H4 (cell line): ENCODE results near the gene CHST8. TPM values are rescaled to one million over a fixed set of nuclear protein-coding genes. Genes with fewer than 3 reads are reported as not detected.
"Not testable (repeated sequence)": the region's sequence is repeated elsewhere in the genome, so short reads cannot be mapped to it uniquely, and the experiment has no call there.

Source experiments
- DNase-seq: peaks from one replicate; pipeline ENCODE4 v3.0.0-alpha.2; 2015; ENCODE audit warnings: low spot score
- total RNA-seq: library from RNA; depleted of rRNA; stranded (reverse); fragments of >200 nt; shearing (Covaris generic); gene quantifications from 2 replicates; pipeline ENCODE4 v1.2.3, GENCODE V29; 2014

Gene CHST8
- total RNA-seq, 1 experiment from 2014 or later, result 6.8 TPM

DNA sequence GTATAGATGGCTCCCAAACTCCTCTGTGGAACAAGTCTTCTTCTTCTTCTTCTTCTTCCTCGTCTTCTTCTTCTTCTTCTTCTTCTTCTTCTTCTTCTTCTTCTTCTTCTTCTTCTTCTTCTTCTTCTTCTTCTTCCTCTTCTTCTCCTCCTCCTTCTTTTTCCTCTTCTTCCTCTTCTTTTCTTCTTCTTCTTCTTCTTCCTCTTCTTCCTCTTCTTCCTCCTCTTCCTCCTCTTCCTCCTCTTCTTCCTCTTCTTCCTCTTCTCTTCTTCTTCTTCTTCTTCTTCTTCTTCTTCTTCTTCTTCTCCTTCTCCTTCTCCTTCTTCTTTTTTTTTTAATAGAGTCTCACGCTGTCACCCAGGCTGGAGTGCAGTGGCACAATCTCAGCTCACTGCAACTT lies 3.4 kb upstream of the CHST8 start:
- DNase-seq, result not testable (repeated sequence)

DNA sequence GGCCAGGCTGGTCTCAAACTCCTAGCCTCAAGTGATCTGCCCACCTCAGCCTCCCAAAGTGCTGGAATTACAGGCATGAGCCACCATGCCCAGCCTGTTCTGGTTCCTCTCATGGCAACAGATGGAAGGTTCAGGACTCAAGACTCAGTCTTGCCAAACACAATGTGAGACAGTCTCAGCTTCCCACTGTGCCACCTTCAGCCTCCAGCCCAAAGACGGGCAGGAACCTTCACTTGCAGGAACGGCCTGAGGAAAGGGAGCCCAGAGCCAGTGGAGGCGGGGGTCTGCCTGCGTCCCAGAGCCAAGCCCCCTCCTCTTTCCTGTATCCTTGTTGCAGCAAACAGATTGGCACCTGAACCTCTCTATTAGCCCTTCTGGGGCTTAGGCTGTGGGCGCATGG lies 2.9 kb upstream of the CHST8 start:
- DNase-seq, result no peak

DNA sequence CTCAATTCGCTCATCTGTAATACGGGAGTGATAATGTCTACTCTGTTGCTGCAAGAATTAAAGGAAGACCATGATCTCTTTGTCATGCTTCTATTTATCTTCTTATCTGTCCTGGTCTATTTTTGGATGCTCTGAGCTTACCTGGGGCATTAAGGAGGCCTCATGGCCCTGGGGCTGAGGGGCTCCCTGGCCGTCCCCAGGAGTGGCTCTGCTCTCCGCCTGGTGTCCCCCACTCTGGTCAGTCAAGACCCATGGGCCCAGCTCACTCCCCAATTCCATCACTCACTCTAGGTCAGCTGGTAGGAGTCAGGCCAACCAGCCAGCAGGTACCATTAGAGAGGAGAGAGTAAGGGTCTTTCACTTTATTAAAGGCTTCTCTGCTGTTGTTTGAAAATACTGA lies 1.1 kb upstream of the CHST8 start:
- DNase-seq, result no peak

DNA sequence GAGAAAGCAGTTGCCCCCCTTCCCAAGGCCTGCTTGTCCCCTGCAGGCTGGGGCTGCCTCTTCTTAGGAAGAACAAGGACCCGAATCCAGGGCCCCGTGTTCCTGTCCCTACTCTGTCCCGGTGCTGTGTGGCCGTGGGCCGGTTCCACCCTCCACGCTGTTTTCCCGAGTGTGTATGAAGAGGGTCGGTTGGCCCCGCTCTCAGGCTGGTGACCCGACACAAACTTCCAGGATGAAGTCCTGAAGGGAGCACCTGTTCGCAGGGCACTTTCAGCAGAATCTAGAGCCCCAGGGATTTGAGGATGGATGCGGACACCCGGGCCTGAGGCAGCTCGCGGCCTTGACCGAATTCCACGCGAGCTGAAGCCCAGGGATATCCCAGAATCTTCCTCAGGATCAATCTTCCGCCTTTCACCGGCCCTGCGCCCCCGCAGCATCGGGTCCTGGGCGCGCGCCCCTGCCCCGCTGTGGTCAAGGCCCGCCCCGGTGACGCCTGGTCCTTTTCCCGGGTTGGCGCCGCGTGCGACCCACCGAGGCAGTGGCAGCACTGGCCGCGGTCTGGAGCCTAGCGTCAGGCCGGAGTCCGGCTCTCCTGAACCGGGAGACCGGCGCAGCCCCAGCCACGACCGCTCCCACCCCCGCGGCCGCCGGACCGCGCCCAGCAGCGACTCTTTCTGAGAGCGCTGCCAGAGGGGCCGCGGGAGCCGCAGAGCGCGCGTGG lies 528 bp upstream of the CHST8 start:
- no peak for DNase-seq

GRCh38 chr19:33622505-33622808 lies 704 bp downstream of the CHST8 start:
- no peak for DNase-seq

DNA sequence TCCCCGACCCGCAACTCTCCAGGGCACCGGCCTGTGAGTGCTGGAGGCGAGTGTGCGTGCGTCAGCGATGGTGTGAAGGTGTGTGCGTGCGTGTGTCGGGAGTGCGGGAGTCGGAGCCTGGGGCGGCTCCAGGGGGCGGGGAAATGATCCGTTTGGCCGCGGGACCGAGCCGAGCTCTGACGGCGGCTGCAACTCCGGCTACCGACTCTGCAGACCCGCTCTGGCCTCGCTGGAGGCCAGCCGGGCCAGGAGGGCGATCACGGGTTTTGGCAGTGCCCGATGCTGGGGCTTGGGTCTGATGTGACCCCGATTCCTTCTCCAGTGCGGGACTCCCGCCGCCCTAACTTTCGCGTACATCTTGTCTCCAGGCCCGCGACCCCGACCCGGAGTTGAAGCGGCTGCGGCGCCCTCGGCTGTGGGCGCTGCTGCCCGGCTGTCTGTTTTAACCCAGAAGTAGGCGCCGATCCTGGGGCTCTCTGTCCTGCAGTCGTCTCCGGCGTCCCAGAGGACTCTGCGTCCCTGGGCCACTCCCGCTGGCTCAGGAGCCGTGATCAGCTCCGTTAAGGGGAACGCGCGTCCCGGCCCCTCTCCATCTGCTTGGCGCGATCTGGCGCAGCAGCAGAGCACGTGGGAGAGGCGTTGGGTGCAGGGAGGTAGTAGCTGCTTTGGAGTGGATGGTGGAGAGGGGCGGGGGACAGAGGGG lies 1.2 kb downstream of the CHST8 start:
- no peak for DNase-seq

- DNase-seq, result no peak
Measured at GRCh38 chr19:33624586-33624985, 2.8 kb downstream of the CHST8 start.

- no peak for DNase-seq
Measured at GRCh38 chr19:33627526-33627925, 5.8 kb downstream of the CHST8 start.

GRCh38 chr19:33627962-33628839 lies 6.4 kb downstream of the CHST8 start:
- no peak for DNase-seq

DNA sequence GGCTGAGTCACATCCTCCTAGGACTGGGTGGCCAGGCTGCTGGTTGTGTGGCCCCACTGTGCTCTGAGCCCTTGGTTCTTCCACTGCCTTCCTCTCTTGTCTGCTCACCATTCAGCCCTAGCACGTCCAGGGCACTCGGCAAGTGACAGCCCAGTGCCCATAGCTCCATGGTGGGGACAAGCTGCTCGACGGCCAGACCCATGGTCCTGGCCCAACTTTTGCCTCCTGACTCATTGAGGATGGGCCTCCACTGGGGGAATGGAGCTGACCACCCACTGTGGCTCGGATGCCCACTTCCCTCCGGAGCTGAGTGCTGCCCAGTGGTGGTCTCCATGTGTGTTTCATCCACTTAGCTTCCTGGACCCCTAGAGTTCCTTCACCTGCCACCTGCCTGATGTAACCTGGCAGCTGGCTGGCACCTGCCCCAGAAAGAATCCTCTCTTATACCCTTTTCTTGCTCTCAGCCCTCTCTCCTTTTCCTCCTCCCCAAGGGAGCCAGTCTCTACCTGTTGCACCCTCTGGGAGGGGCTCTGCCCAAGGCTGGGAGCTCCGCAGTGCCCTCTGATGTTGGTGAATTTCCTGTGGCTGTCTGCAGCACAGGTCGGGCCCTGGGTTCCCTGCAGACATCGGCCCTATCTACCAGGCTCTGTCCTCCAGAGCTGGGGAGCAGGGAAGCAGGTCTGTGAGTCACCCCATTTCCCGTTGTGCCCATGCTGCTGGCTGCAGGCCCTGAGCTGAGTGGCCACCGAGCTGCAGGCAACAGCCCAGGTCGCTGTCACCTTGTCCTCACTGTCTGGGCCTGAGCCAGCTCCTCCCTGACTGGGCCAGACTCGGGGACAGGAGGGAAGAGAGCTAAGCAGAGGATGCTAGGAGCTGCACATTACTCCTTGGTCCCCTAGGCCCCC lies 7.4 kb downstream of the CHST8 start:
- no peak for DNase-seq

DNA sequence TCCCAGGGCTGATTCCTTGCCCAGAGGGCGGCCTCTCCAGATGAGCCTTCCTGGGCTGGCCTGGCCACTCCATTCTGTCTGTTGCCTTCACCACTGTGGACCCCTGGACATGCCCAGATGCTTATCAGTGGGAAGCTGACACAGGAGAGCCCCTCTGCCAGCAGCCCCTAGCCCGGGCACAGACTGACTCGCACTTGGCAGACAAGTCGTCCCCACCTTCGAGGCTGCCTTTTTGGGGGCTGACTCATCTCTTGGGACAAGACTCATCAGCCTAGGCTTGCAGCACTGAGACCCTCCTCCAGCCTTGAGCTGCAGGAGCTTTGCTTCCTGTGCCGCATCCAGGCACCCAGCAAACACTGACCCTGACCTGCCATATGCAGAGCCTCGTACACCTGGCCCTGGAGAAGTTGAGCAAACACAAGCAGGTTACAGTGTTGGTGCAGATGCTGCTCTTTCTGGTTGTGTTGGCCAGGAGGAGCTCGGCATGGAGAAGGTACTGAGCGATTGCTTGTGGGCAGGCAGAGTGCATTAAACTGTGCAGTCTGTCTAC lies 8.1 kb downstream of the CHST8 start:
- DNase-seq, result no peak

DNA sequence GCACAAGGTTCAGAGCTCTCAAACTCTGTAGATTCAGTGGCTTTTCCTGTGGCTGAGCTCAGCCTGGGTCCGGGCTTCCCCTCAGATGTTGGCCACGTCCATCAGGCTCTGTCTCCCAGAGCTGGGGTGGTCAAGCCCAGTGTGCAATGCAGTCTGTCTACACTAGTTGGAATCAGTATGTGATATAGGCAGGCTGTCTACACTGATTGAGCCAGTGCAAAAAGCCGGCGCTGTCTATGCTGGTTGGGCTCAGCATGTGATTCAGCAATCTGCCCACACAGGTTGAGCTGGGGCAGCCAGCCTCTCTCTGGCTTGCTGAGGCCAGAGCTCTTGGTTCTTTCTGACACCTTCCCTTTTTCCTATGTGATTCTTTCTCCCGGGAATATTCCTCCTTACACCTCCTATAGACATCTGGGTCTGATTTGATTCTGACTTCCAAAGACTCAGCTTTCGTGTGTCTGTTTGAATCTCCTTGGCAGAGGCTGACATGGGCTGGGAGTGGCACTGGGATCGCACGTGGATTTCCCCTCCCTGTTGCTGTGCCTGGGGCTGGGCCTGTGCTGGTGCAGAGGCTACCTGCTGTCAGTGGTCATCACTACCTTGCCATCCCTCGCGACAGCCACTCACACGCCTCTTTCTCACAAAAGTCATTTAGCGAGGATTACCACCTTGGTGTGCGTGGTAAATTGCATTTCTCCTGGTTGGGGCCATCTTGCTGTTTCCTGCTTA lies 9.3 kb downstream of the CHST8 start:
- no peak for DNase-seq

DNA sequence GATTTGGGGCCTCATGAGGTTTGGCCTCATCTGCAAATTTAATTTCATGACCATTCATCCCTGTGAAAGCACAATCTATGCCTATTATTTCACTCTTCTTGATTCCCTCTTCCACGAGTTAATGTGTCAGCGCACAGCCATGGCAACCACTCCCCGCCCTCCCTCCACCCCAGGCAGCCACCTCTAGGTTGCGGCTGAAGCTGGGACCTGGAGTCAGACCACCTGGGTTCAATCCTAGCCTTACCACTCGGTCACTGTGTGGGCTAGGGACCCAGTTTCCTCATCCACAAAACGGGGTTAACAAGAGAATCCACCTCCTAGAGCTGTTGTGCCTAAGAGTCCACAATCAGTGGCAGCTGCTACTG lies 9.8 kb downstream of the CHST8 start:
- no peak for DNase-seq

GRCh38 chr19:33634361-33635091 lies 12.8 kb downstream of the CHST8 start:
- no peak for DNase-seq

GRCh38 chr19:33638167-33639034 lies 16.6 kb downstream of the CHST8 start:
- no peak for DNase-seq

DNA sequence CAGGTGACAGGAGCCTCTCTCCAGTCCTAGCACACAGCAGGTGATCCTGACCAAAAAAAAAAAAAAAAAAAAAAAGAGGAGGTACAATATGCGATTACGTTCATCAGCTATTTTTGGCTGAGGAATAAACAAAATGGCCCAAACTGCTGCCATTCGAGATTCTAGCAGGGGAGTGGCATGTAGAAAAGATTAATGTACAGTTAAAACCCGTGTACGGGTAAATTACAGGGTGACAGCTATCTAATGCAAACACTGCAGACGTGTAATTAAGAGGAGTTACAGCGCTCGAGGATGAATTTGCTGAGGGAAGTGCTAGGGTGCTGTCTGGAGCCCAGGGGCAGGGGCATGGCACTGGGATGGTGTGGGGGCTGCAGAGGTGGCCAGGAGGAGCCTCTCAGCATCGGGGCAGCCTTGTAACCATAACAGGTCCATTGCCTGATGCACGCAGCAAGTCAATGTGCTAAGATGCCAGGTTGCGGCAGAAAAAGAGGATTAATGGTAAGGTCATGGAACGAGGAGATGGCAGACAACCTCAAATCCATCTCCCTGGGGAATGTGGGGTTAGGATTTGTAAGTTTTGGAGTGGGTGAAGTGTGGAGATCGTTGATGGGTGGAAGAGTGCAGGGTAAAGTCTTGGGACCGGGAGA lies 17.4 kb downstream of the CHST8 start:
- no peak for DNase-seq

GRCh38 chr19:33640773-33641172 lies 19.0 kb downstream of the CHST8 start:
- no peak for DNase-seq

DNA sequence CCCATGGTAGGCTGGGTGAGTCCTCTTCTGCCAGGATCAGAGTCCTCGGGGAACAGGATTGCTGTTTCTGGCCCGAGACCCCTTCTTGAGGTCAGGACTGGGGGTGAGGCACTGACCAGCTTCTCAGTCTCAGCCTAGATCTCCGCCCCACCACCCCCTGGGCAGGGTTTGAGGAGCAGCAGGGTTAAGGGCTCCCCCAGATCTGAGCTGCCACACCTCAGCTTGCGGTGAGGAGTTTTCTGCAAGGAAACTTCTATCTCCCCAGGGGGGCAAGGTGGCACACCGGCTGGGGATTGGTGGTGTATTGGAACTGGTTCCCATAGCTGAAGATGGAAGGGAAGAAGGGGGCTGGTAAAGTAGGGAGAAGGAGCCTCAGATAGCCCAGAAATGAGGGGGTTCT lies 19.5 kb downstream of the CHST8 start:
- no peak for DNase-seq
